22Rv1 (cell line): ENCODE data around the gene TLR1.
A peak's percentile ranks its signal among the peaks of the same experiment; 100 is the strongest.

Experiments used
- H3K27ac ChIP-seq: fragments of 450-650 bp; 2 replicates; pipeline ENCODE4 v1.5.1; 2017
- CTCF ChIP-seq: fragments of 450-650 bp; IDR thresholded peaks from 2 replicates; pipeline ENCODE4 v1.5.1; 2017; ENCODE audit warnings: mild to moderate bottlenecking
- ZFX ChIP-seq: fragments of 450-650 bp; IDR thresholded peaks from 2 replicates; pipeline ENCODE4 v1.6.1; 2017; ENCODE audit warnings: antibody characterized with exemption, borderline replicate concordance

The TLR1 gene

GRCh38 chr4:38791010-38791409, 13.6 kb downstream of the TLR1 start:
- TF ChIP-seq ZFX (no peak), CTCF (no peak)
- no peak overlapping the region for H3K27ac ChIP-seq

- TF ChIP-seq ZFX = no peak
- TF ChIP-seq CTCF = no peak
- H3K27ac ChIP-seq = no peak overlapping the region
These were observed 16.3 kb downstream of the TLR1 start for GRCh38 chr4:38788317-38788716.

- TF ChIP-seq CTCF = no peak
- TF ChIP-seq ZFX = no peak
These were observed 16.9 kb downstream of the TLR1 start for GRCh38 chr4:38787693-38788092.

GRCh38 chr4:38785901-38786402, 18.6 kb downstream of the TLR1 start:
- TF ChIP-seq CTCF = no peak
- TF ChIP-seq ZFX = no peak
- H3K27ac ChIP-seq = no peak overlapping the region

More at GRCh38 chr4:38787693-38788092, 16.9 kb downstream of the TLR1 start:
- no peak overlapping the region for H3K27ac ChIP-seq

GRCh38 chr4:38785041-38785790, 19.4 kb downstream of the TLR1 start:
- TF ChIP-seq CTCF (no peak), ZFX (no peak)
- H3K27ac ChIP-seq = no peak overlapping the region

GRCh38 chr4:38784141-38784540, 20.4 kb downstream of the TLR1 start:
- TF ChIP-seq CTCF = no peak
- no peak for TF ChIP-seq ZFX
- H3K27ac ChIP-seq = no peak overlapping the region

- TF ChIP-seq CTCF (peak; percentile 45), ZFX (no peak)
- H3K27ac ChIP-seq = no peak overlapping the region
These were observed 21.5 kb downstream of the TLR1 start for GRCh38 chr4:38783109-38783460.
